Inflammatory macrophage treated with lipopolysaccharide for 4 hours (primary cell): Measurements from ENCODE around the gene GADD45A.

Experiments used
- DNase-seq: peaks from one replicate; pipeline ENCODE4 v3.0.0-alpha.2; 2020

GADD45A gene

GRCh38 chr1:67690018-67690363 is 5.0 kb downstream of the GADD45A start:
- DNase-seq, result no peak

- no peak for DNase-seq
These were observed 5.4 kb downstream of the GADD45A start for GRCh38 chr1:67690411-67690810.

- no peak for DNase-seq
These were observed 6.7 kb downstream of the GADD45A start for GRCh38 chr1:67691712-67692111.

- no peak for DNase-seq
These were observed 11.0 kb downstream of the GADD45A start for GRCh38 chr1:67695963-67696362.

GRCh38 chr1:67696708-67697107 is 11.7 kb downstream of the GADD45A start:
- DNase-seq, result peak; percentile 42

GRCh38 chr1:67700220-67700619 is 15.2 kb downstream of the GADD45A start:
- DNase-seq, result no peak

- DNase-seq, result no peak
These were observed 15.8 kb downstream of the GADD45A start for GRCh38 chr1:67700692-67701410.

GRCh38 chr1:67701876-67702275 is 16.9 kb downstream of the GADD45A start:
- no peak for DNase-seq

- no peak for DNase-seq
These were observed 19.4 kb downstream of the GADD45A start for GRCh38 chr1:67704351-67704750.

- DNase-seq, result no peak
These were observed 20.9 kb downstream of the GADD45A start for GRCh38 chr1:67705735-67706453.

GRCh38 chr1:67708606-67709005 is 23.6 kb downstream of the GADD45A start:
- DNase-seq, result no peak

GRCh38 chr1:67710417-67710816 is 25.4 kb downstream of the GADD45A start:
- DNase-seq, result no peak

GRCh38 chr1:67711158-67711854 is 26.3 kb downstream of the GADD45A start:
- no peak for DNase-seq

GRCh38 chr1:67711855-67712212 is 26.8 kb downstream of the GADD45A start:
- no peak for DNase-seq

- DNase-seq, result no peak
These were observed 28.3 kb downstream of the GADD45A start for GRCh38 chr1:67713057-67713846.

- no peak for DNase-seq
These were observed 30.8 kb downstream of the GADD45A start for GRCh38 chr1:67715819-67716218.

GRCh38 chr1:67716800-67717199 is 31.8 kb downstream of the GADD45A start:
- DNase-seq, result no peak

GRCh38 chr1:67717876-67718275 is 32.9 kb downstream of the GADD45A start:
- no peak for DNase-seq

GRCh38 chr1:67719329-67720196 is 34.6 kb downstream of the GADD45A start:
- no peak for DNase-seq

- DNase-seq, result no peak
These were observed 36.1 kb downstream of the GADD45A start for GRCh38 chr1:67721112-67721511.

GRCh38 chr1:67721650-67722291 is 36.8 kb downstream of the GADD45A start:
- DNase-seq, result no peak
